Measurements from ENCODE around the gene TMC3.
"Not testable (repeated sequence)": the region's sequence is repeated elsewhere in the genome, so short reads cannot be mapped to it uniquely, and the experiment has no call there.

TMC3 gene

DNA sequence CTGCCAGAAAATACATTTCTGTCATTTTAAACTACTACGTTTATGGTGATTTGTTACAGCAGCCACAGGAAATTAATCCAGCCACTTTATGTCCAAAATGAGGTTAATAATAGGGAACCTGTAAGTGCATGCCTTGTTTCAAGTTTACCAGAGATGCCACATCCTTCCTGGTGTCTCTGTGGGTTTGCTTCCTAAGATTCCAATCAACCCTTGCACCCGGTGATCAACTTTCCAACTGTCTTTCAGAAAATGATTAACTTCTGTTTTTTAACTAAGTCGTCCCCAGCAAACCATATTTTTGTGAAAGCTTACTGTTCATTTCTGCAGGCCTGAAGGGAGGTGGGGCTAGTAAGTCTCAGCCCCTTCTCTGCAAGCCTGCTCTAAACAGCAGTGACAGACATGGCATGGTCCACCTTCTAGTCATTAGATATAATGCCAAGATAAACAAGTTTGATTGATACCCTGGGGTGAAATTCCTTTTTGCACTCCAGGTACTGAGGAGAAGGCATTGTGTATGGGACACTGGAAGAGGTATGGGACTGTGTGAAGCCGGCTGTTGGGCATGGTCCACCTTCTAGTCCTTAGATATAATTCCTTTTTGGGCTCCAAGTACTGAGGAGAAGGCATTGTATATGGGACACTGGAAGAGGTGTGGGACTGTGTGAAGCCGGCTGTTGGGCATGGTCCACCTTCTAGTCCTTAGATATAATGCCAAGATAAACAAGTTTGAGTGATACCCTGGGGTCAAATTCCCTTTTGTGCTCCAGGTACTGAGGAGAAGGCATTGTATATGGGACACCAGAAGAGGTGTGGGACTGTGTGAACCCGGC, 11.1 kb upstream of the TMC3 start:
- no peak for DNase-seq (ENCODE audit: low read depth)

DNA sequence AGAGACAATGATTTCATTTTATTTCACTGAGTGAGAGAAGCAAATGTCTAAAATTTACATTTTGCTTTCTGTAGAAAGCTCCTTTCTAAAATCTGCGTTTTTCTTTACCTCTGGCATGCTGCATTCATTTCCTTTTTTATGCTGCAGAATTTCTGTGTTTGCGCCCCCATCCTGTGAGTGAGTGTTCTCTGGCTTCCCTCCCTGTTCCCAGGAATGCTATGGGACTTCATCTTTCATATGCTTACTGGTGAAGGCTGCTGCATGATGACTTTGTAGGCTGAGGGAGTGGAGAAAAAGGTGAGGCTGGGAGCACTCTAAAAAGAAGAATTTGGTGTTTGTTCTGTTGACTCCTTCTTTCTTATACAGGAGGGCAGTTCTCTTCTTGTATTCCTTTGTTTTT, 7.7 kb upstream of the TMC3 start:
- no peak for DNase-seq (ENCODE audit: low read depth)

DNA sequence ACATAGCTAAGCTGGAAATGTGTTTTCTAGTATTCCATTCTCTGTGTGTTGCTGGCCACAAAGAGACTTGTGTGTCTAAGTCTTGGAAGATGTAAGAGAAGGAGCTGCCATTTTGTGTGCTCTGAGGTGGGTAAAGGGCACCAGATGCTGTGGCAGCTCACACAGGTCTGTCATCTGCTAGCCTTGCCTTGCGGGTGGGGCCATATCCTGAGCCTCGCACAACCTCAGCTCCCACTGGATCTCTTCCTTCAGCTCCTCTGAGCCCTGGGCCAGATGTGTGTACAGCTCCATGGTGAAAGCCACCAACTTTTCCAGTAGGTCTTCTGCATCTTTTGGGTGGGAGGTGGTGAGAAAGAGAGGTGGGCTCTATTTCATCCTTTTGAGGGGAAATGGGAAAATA, 6.7 kb upstream of the TMC3 start:
- DNase-seq (ENCODE audit: low read depth) = no peak

DNA sequence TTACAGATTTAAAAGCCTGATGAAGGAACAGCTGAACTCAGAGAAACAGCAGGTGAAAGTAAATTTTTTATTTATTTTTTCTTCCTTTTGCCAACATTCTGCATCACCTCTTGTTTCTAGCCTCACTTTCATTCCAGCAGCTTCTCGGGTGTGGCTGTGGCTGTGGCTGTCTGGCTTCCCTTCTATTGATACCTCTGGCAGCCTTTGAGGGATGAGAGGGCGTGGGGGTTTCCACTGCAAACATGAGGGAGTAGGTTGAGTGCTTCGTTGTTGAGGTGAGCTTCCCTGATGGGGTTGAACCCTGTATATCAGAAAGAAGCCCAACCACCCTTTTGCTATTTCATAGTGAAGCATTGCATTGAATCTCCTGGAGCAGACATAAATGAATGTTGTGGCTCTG, 6.2 kb upstream of the TMC3 start:
- DNase-seq (ENCODE audit: low read depth) = no peak

DNA sequence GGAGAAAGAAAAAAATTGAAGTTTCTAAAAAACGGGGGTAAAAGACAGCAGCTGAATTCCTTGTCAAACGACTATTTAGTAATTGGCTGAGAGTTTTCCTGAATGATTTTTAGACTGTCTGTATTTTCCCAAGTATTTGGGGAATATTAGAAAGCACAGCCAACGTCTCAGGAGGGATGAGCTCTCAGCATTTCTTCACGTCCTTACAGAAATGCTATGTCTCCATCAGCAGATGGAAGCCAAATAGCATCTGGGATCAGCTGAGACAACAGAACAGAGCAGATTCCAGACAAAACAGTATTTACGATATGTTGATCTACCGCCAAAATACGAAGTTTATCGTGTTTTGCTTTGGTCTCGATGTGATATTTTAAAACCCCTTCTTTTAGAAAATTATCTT, 5.3 kb upstream of the TMC3 start:
- DNase-seq (ENCODE audit: low read depth) = no peak

DNA sequence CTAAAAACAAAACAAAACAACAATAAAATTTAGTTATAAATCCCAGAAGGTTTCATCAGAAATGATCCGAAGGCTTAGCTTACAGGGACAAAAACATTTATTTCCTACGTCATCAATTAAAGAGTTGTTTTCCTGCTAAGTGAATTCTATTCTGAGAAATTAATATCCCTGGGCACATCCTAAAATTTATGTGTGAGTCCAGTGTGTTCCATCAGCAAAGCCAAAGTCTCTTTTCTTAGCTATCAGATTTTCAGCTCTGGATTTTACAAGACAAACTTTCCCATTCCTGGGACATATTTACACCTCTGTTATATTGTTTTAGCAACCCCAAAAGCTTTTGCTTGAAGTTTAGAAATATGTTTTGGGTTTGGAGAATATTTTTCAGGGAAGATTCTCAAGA, 4.4 kb upstream of the TMC3 start:
- no peak for DNase-seq (ENCODE audit: low read depth)

DNA sequence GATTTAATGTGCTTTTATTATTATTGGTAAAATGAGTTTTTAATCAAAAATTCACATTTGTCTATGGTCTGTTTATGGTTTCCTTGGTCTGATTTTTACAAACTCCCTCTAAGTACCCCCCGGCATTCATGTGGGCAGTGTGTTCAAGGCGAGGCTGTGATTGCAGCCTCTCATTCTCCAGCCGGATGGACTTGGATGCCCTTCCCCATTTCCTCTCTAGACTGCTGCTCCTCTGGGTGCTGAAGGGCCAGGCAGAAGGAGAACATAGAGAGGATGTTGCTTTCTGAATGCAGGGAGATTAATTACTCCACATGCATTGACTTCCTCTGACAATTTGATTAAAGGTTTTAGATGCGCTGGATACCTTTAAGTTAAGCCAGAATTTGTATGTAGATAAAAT, 3.9 kb upstream of the TMC3 start:
- DNase-seq (ENCODE audit: low read depth) = no peak

DNA sequence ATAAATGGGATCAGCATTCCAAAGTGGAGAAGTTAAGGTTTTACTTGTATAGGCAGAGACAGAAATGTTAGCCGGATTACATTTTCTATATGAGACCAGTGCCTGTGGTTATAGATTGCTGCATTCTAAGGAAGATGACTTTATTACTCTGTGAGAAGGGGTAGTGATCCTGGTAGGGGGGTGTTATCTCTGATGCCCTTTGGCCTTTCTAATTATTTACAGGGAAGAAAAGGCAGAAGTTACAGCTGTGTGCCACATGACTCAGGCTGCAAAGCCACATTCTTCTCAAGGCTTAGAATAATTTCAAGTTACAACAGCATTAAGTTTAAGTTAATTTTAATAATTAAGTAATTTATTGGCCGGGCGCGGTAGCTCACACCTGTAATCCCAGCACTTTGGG, 2.2 kb upstream of the TMC3 start:
- no peak for DNase-seq (ENCODE audit: low read depth)

DNA sequence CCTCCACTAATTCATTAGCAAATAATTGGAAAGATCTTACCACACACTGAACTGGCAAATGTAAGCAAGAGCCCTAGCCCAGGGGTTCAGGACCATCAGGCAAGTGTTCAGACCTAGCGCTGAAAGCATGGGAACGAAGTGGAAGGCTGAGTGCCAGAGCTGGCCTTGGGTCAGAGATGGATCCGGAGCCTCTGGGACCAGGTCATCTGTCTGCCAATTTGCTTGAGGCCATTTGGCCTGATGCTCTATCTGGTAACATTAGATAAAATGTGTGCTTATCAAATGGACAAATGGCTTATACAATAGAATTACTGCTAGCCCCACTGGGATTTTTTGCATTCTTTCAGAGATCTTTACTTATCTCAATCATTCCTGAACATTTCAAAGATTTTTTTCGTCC, 1.4 kb upstream of the TMC3 start:
- DNase-seq (ENCODE audit: low read depth) = no peak

DNA sequence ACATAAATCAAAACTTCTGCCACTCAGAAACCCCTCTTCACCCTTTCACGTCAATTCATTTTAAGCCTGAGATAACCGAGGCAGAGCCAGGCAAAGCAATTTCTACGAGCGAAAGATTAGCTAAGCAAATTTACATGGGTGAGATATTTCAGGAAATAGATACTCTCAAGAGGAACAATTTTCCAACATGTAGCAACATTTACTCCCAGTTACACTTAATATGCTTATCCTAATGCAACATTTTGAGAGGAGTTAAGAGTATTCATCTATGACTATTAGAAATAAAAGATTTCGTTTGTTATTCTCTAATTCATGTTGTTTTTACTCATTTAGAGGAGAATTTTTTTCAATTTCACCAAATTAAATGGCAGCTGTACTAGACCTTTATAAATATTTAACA, 837 bp downstream of the TMC3 start:
- no peak for DNase-seq (ENCODE audit: low read depth)

DNA sequence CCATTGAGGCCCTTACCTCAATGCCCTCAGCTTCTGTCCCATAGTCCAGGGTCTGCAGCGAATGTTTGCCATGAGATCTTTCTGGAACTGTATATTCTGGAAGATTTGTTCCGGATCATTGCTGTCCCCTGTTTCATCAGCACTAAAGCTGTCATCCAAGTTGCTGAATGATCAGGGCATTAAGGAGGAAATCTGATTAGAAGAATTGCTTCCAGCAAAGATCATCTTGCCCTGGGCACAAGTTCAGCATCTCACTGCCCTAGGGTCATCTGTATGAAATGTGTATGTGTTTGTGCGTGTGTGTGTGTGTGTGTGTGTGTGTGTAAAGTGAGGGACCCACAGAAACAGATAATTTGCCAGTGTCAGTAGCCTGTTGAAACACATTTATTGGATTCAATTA, 1.4 kb downstream of the TMC3 start:
- no peak for DNase-seq (ENCODE audit: low read depth)

DNA sequence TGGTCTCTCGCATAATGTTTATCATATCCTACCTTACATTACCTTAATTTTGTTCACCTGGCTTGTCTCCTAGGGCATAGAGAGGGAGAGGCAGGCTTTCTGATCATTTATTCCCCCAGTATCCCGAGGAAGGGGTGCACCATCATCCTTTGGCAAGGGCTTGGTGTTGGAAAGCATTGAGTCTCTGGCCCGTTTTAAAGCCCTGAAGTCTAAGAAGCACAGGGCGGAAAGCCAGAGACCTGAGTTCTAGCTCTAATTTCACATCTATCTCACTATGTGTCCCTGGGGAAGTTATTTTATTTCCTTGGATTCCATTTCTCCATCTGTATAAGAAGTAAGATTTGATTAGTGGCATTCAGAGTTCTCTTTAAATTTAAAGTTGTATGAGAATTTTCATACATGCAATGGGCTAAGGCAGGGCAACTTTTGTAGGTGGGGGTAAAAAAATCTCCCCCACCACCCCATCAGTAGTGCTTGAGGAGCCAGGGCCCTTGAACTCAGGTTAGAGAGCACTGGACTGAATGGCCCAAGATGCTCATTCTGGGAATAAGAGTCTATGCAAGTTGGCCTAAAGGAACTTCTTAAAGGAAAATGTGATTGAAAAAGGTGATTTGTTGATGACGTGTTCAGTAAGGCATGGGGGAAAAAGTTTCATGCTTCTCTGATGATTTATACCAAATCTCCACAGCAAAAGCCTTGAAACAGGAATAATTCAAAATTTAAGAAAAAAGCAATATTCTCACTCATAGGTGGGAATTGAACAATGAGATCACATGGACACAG, 10.1 kb downstream of the TMC3 start:
- DNase-seq (ENCODE audit: low read depth) = no peak

DNA sequence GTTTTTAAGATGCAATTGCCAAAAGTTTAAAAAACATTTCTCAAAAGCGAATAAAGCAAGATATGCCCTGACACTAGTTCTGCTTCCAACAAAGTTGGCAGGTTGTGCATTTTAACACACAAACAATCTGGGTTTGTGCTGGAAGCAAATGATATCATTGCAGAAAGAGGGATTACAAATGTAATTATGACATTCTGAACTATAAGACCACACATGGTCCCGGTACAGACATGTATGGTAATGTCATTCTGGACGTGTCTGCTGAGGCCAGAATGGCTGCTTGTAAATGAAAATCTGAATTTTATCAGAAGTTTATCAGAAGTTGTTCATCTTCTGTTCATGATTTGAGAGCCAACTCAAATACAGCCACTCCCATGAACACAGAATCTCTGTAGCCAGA, 10.7 kb downstream of the TMC3 start:
- DNase-seq (ENCODE audit: low read depth) = no peak

DNA sequence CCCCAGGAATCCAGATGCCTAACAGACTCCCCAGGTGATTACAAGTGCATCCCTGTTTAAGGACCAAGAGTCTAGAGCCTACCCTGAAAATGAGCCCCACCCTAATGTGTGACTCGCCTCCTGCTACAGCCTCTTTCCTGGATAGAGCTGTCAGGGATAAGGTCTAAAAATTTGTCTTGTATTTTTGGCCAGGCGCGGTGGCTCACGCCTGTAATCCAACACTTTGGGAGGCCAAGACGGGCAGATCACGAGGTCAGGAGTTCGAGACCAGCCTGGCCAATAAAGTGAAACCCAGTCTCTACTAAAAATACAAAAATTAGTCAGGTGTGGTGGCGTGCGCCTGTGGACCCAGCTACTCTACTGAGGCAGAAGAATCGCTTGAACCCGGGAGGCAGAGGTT, 11.2 kb downstream of the TMC3 start:
- DNase-seq (ENCODE audit: low read depth) = no peak

DNA sequence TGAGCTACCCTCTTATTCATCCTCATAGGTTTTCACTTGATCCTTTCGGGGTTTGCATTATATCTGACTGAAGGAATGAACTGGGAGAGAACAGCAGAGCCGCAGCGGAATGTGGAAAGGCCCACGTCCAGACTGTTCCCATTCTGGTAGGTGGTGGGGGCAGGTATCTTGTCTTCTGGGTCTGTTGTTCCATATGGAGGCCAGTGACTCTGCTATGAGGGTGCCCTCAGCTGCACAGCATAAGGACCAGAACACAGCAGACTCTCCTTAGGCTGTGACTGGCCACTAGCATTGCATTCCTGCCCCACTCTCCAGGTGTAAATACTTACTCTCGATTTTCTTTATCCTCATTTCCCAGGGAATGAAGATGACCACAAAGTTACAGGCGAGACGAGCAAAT, 12.1 kb downstream of the TMC3 start:
- no peak for DNase-seq (ENCODE audit: low read depth)

DNA sequence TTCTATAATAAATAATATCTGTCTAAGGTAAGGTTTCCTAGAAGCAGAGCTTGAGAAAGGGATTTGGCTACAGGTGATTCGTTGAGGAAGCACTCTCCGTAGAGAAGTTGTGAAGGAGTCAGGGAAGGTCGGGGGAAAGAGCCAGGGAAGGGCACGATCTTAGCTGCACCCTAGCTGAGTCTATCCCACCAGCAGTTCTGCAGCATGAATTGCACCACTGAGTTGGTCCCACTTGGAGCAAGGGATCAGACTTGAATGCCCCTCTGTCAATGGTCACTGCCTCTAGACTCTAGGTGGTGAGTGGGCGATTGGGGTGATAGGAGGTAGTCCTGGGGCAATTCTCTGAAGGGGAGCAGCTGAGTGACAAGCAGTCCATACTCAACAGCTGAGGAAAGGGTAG, 13.5 kb downstream of the TMC3 start:
- DNase-seq (ENCODE audit: low read depth) = no peak

DNA sequence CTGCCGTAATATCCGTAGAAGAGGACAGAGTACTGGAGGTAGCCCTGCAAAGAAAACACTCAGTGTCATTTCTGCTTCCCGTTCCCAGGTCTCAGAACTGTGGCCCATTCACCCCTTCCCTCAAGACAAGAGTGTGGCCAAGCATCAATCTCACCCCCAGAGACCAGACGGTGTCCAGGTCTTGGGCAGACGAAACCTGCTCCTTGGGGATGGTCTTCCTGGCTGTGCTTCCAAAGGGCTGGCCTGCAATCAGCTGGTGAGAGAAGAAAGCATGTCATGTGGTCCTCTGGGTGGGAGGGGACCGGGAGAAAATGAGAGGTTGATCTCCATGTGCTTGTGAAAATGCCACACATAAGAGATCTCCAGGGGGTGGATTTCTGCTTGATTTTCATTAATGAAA, 15.8 kb downstream of the TMC3 start:
- DNase-seq (ENCODE audit: low read depth) = no peak

DNA sequence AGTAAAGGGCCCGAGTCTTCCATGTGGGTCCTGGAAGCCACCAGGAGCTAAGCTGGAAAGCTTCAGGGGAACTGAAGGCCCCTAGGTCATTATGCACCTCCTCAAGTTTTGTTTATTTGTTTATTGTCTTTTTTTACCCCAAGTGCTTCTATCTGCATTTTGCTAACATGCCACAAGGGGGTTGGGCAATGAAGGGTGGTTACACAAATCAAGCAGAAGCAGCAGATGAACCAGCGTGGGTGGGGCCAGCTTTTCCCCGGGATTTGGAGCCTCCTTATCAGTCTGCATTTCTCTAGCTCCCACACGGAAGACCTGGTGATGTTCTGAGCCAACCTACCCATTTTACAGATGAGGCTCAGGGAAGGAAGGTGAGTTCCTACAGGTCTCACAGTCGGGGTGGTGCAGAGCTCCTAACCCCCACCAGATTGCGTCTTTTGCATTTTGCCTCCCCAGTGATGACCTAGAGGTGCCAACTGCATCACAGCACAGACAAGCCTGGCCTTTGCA, 16.8 kb downstream of the TMC3 start:
- no peak for DNase-seq (ENCODE audit: low read depth)

DNA sequence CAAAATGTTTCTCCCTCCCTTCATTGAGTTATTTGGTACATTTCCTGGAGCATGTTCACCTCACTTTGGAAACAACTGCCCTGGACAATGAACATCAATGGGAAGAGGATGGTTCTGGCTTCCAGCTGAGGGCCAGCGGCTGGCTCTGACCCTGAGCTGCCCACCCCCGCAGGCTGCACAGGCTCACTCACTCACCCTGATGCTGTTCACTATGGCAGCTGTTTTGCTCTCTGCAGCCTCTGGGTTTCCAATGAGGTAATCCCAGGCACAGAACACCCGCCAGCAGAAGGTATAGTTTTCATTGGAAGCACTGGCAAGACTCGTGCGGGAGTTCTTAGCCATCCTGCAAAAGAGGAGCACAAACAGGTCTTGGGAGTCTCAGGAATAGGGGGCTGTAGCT, 17.8 kb downstream of the TMC3 start:
- no peak for DNase-seq (ENCODE audit: low read depth)

DNA sequence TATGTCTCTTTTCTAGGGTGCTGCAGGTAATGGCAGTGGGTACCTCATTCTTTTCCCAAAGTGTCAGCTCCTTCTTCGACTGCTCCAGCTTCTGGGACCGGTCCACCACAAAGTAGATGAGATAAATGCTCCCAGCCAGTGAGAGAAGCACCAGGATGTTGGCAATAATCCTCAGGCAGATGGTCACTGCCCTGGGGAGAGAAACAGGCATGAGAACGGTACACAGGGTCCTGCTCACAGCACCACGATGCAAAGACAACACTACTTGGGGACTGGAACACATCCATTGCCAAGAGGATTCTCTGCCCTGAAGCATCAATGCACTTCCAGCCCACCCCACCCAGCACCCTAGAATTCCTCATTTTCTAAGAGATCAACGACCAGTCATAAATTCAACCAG, 22.4 kb downstream of the TMC3 start:
- DNase-seq (ENCODE audit: low read depth) = no peak

DNA sequence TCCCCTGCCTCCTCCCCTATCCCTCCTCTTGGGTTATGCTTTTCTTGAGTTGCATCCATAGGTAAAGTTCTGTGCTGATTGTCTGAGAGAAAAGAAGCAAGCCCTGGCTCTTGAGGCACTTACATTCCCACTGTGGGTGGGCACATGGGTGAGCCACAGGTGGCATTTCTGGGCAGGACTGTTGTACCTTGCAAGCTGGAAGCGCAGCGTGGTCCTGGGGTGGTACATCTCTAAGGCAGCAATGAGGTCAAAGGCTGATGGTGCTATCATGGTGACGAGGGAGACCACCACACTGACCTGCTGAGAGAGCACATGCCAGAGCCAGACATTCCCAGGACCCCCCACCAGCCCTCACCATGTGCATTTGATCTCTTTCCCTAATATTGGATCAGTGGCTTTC, 24.7 kb downstream of the TMC3 start:
- no peak for DNase-seq (ENCODE audit: low read depth)

DNA sequence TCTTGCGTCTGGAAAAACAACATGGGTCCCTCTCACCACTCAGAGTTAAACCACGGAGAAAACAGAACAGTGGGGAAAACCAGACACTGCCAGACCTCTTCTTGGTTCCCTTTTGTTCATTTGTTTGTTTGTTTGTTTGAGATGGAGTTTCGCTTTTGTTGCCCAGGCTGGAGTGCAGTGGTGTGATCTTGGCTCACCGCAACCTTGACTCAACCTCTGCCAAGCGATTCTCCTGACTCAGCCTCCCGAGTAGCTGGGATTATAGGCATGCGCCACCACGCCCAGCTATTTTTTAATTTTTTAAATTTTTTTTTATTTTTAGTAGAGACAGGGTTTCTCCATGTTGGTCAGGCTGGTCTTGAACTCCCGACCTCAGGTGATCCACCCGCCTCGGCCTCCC, 25.3 kb downstream of the TMC3 start:
- not testable (repeated sequence) for DNase-seq (ENCODE audit: low read depth)

DNA sequence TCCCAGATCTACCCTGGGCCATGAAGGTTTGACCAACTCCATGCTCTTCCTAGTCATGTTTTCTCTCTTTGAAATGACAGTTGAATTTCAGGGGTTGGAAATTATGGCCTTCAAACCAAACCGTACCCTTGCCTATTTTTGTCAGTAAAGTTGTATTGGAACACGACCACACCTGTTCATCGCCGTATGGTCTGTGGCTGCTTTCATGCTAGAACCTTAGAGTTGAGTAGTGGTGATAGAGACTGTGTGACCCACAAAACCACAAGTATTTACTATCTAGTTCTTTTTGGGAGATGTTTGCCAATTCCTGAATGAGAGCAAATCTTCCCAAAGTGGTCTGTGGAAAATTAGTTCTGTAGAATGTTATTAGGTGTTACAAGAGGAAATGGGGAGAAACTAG, 26.1 kb downstream of the TMC3 start:
- DNase-seq (ENCODE audit: low read depth) = no peak

DNA sequence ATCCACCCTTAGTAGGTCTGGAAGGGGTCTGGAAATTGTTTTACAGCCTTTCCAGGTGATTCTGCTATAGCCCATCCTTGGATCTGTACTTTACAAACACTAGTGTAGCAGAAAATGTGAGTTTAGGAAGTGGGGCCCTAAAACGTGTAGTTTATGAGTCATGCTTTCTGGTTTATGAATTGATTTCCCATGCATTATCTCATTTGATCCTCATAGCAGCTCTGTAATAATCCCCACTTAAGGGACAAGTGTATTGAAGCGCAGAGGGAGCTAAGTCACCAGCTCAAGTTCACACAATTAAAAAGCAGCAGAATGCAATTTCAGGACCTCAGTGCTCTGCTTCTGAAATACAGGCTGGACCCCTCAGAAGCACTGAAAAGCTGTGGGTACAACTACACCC, 27.4 kb downstream of the TMC3 start:
- no peak for DNase-seq (ENCODE audit: low read depth)

Measured in activated T-helper 1 cell treated with Interleukin-2 at 50 U/mL for 16 hours (primary cell).